ENCODE measurements around the gene NSUN2.
A peak's percentile ranks its signal among the peaks of the same experiment; 100 is the strongest.
"Not testable (repeated sequence)": the region's sequence is repeated elsewhere in the genome, so short reads cannot be mapped to it uniquely, and the experiment has no call there.

NSUN2 gene

GRCh38 chr5:6632888-6633468 lies at the start of gene NSUN2, which contains the start of gene SRD5A1:
TSS of gene NSUN2 (minus strand) at chr5:6633044. CDS start at chr5:6632979, 65 bp downstream.
TSS of gene SRD5A1 (plus strand) at chr5:6633440. CDS start at chr5:6633577, 137 bp downstream.
- peak within 1 kb of the TSS; percentile 65 for H3K9ac ChIP-seq (ENCODE audit: low read length)
- H3K9me3 ChIP-seq (ENCODE audit: low read length), result no peaks in the 10 kb centered on the region
- H3K36me3 ChIP-seq (ENCODE audit: insufficient read depth, low read length), result peaks cover 18% of the 10 kb centered on the region
- H3K4me3 ChIP-seq (ENCODE audit: low read depth in 1 of 2, low read length in 2 of 2), result peak within 1 kb of the TSS; percentile 75 to 81
- no peaks in the 10 kb centered on the region for H3K27me3 ChIP-seq (ENCODE audit: control insufficient read depth in 1 of 2, insufficient read depth in 2 of 2, low read length in 2 of 2)
- peak within 1 kb of the TSS; percentile 45 for H3K27ac ChIP-seq (ENCODE audit: low read depth, low read length)
- H3K4me1 ChIP-seq (ENCODE audit: insufficient read depth, low read length), result peaks cover 36% of the 10 kb centered on the region

- Histone ChIP-seq H3K36me3 (ENCODE audit: insufficient read depth, low read length) (no peaks in the 10 kb centered on the region), H3K27ac (ENCODE audit: low read depth, low read length) (no peak overlapping the region), H3K4me3 (ENCODE audit: low read depth in 1 of 2, low read length in 2 of 2) (no peak overlapping the region), H3K27me3 (ENCODE audit: control insufficient read depth in 1 of 2, insufficient read depth in 2 of 2, low read length in 2 of 2) (no peaks in the 10 kb centered on the region), H3K9me3 (ENCODE audit: low read length) (no peaks in the 10 kb centered on the region), H3K9ac (ENCODE audit: low read length) (no peak overlapping the region), H3K4me1 (ENCODE audit: insufficient read depth, low read length) (no peaks in the 10 kb centered on the region)
Observed at GRCh38 chr5:6682239-6682638, 49.4 kb upstream of the NSUN2 start.

- no peaks in the 10 kb centered on the region for H3K27me3 ChIP-seq (ENCODE audit: control insufficient read depth in 1 of 2, insufficient read depth in 2 of 2, low read length in 2 of 2)
- H3K27ac ChIP-seq (ENCODE audit: low read depth, low read length), result no peak overlapping the region
- H3K36me3 ChIP-seq (ENCODE audit: insufficient read depth, low read length), result no peaks in the 10 kb centered on the region
Observed at GRCh38 chr5:6681682-6682081, 48.8 kb upstream of the NSUN2 start.

GRCh38 chr5:6680922-6681321 lies 48.1 kb upstream of the NSUN2 start:
- Histone ChIP-seq H3K4me3 (ENCODE audit: low read depth in 1 of 2, low read length in 2 of 2) (no peak overlapping the region), H3K27ac (ENCODE audit: low read depth, low read length) (no peak overlapping the region), H3K9me3 (ENCODE audit: low read length) (no peaks in the 10 kb centered on the region), H3K4me1 (ENCODE audit: insufficient read depth, low read length) (no peaks in the 10 kb centered on the region), H3K9ac (ENCODE audit: low read length) (no peak overlapping the region), H3K36me3 (ENCODE audit: insufficient read depth, low read length) (no peaks in the 10 kb centered on the region), H3K27me3 (ENCODE audit: control insufficient read depth in 1 of 2, insufficient read depth in 2 of 2, low read length in 2 of 2) (no peaks in the 10 kb centered on the region)

More at GRCh38 chr5:6681682-6682081, 48.8 kb upstream of the NSUN2 start:
- no peak overlapping the region for H3K4me3 ChIP-seq (ENCODE audit: low read depth in 1 of 2, low read length in 2 of 2)
- H3K9ac ChIP-seq (ENCODE audit: low read length), result no peak overlapping the region
- H3K9me3 ChIP-seq (ENCODE audit: low read length), result no peaks in the 10 kb centered on the region
- H3K4me1 ChIP-seq (ENCODE audit: insufficient read depth, low read length), result no peaks in the 10 kb centered on the region

- Histone ChIP-seq H3K36me3 (ENCODE audit: insufficient read depth, low read length) (no peaks in the 10 kb centered on the region), H3K9ac (ENCODE audit: low read length) (no peak overlapping the region), H3K27me3 (ENCODE audit: control insufficient read depth in 1 of 2, insufficient read depth in 2 of 2, low read length in 2 of 2) (no peaks in the 10 kb centered on the region), H3K4me1 (ENCODE audit: insufficient read depth, low read length) (no peaks in the 10 kb centered on the region), H3K9me3 (ENCODE audit: low read length) (no peaks in the 10 kb centered on the region), H3K27ac (ENCODE audit: low read depth, low read length) (no peak overlapping the region), H3K4me3 (ENCODE audit: low read depth in 1 of 2, low read length in 2 of 2) (no peak overlapping the region)
Observed at GRCh38 chr5:6678385-6678784, 45.5 kb upstream of the NSUN2 start.

GRCh38 chr5:6676702-6677101 lies 43.9 kb upstream of the NSUN2 start:
- Histone ChIP-seq H3K4me3 (ENCODE audit: low read depth in 1 of 2, low read length in 2 of 2) (no peak overlapping the region), H3K9me3 (ENCODE audit: low read length) (no peaks in the 10 kb centered on the region), H3K9ac (ENCODE audit: low read length) (no peak overlapping the region), H3K27me3 (ENCODE audit: control insufficient read depth in 1 of 2, insufficient read depth in 2 of 2, low read length in 2 of 2) (no peaks in the 10 kb centered on the region), H3K4me1 (ENCODE audit: insufficient read depth, low read length) (no peaks in the 10 kb centered on the region), H3K36me3 (ENCODE audit: insufficient read depth, low read length) (no peaks in the 10 kb centered on the region), H3K27ac (ENCODE audit: low read depth, low read length) (no peak overlapping the region)

GRCh38 chr5:6675784-6676491 lies 43.1 kb upstream of the NSUN2 start:
- Histone ChIP-seq H3K4me1 (ENCODE audit: insufficient read depth, low read length) (no peaks in the 10 kb centered on the region), H3K27me3 (ENCODE audit: control insufficient read depth in 1 of 2, insufficient read depth in 2 of 2, low read length in 2 of 2) (no peaks in the 10 kb centered on the region), H3K27ac (ENCODE audit: low read depth, low read length) (no peak overlapping the region), H3K9me3 (ENCODE audit: low read length) (no peaks in the 10 kb centered on the region), H3K4me3 (ENCODE audit: low read depth in 1 of 2, low read length in 2 of 2) (no peak overlapping the region), H3K9ac (ENCODE audit: low read length) (no peak overlapping the region), H3K36me3 (ENCODE audit: insufficient read depth, low read length) (no peaks in the 10 kb centered on the region)

- Histone ChIP-seq H3K27ac (ENCODE audit: low read depth, low read length) (no peak overlapping the region), H3K27me3 (ENCODE audit: control insufficient read depth in 1 of 2, insufficient read depth in 2 of 2, low read length in 2 of 2) (no peaks in the 10 kb centered on the region), H3K36me3 (ENCODE audit: insufficient read depth, low read length) (no peaks in the 10 kb centered on the region), H3K4me1 (ENCODE audit: insufficient read depth, low read length) (no peaks in the 10 kb centered on the region), H3K4me3 (ENCODE audit: low read depth in 1 of 2, low read length in 2 of 2) (no peak overlapping the region), H3K9ac (ENCODE audit: low read length) (no peak overlapping the region), H3K9me3 (ENCODE audit: low read length) (no peaks in the 10 kb centered on the region)
Observed at GRCh38 chr5:6674886-6675285, 42.0 kb upstream of the NSUN2 start.

GRCh38 chr5:6674421-6674820 lies 41.6 kb upstream of the NSUN2 start:
- Histone ChIP-seq H3K4me3 (ENCODE audit: low read depth in 1 of 2, low read length in 2 of 2) (no peak overlapping the region), H3K4me1 (ENCODE audit: insufficient read depth, low read length) (no peaks in the 10 kb centered on the region), H3K27ac (ENCODE audit: low read depth, low read length) (no peak overlapping the region), H3K36me3 (ENCODE audit: insufficient read depth, low read length) (no peaks in the 10 kb centered on the region), H3K9ac (ENCODE audit: low read length) (no peak overlapping the region), H3K27me3 (ENCODE audit: control insufficient read depth in 1 of 2, insufficient read depth in 2 of 2, low read length in 2 of 2) (no peaks in the 10 kb centered on the region), H3K9me3 (ENCODE audit: low read length) (no peaks in the 10 kb centered on the region)

GRCh38 chr5:6673963-6674362 lies 41.1 kb upstream of the NSUN2 start:
- Histone ChIP-seq H3K27ac (ENCODE audit: low read depth, low read length) (no peak overlapping the region), H3K9ac (ENCODE audit: low read length) (no peak overlapping the region), H3K4me1 (ENCODE audit: insufficient read depth, low read length) (no peaks in the 10 kb centered on the region), H3K9me3 (ENCODE audit: low read length) (no peaks in the 10 kb centered on the region), H3K4me3 (ENCODE audit: low read depth in 1 of 2, low read length in 2 of 2) (no peak overlapping the region), H3K27me3 (ENCODE audit: control insufficient read depth in 1 of 2, insufficient read depth in 2 of 2, low read length in 2 of 2) (no peaks in the 10 kb centered on the region), H3K36me3 (ENCODE audit: insufficient read depth, low read length) (no peaks in the 10 kb centered on the region)

- H3K9me3 ChIP-seq (ENCODE audit: low read length), result no peaks in the 10 kb centered on the region
- H3K9ac ChIP-seq (ENCODE audit: low read length), result no peak overlapping the region
- H3K27me3 ChIP-seq (ENCODE audit: control insufficient read depth in 1 of 2, insufficient read depth in 2 of 2, low read length in 2 of 2), result no peaks in the 10 kb centered on the region
- no peaks in the 10 kb centered on the region for H3K4me1 ChIP-seq (ENCODE audit: insufficient read depth, low read length)
- H3K4me3 ChIP-seq (ENCODE audit: low read depth in 1 of 2, low read length in 2 of 2), result no peak overlapping the region
- H3K36me3 ChIP-seq (ENCODE audit: insufficient read depth, low read length), result no peaks in the 10 kb centered on the region
- no peak overlapping the region for H3K27ac ChIP-seq (ENCODE audit: low read depth, low read length)
Observed at GRCh38 chr5:6673031-6673430, 40.2 kb upstream of the NSUN2 start.

- H3K9me3 ChIP-seq (ENCODE audit: low read length); H3K27me3 ChIP-seq (ENCODE audit: control insufficient read depth in 1 of 2, insufficient read depth in 2 of 2, low read length in 2 of 2); H3K36me3 ChIP-seq (ENCODE audit: insufficient read depth, low read length); H3K27ac ChIP-seq (ENCODE audit: low read depth, low read length); H3K9ac ChIP-seq (ENCODE audit: low read length); H3K4me1 ChIP-seq (ENCODE audit: insufficient read depth, low read length); H3K4me3 ChIP-seq (ENCODE audit: low read depth in 1 of 2, low read length in 2 of 2): not testable (repeated sequence)
Observed at GRCh38 chr5:6668717-6669116, 35.9 kb upstream of the NSUN2 start.
